Measurements from ENCODE around the gene MAN2A1. TPM values are rescaled to one million over a fixed set of nuclear protein-coding genes. Genes with fewer than 3 reads are reported as not detected.
A peak's percentile ranks its signal among the peaks of the same experiment; 100 is the strongest.

The MAN2A1 gene
- total and polyA plus RNA-seq, 7 experiments from 2014 or later: 24.9 to 107 (median 56.4) TPM

DNA sequence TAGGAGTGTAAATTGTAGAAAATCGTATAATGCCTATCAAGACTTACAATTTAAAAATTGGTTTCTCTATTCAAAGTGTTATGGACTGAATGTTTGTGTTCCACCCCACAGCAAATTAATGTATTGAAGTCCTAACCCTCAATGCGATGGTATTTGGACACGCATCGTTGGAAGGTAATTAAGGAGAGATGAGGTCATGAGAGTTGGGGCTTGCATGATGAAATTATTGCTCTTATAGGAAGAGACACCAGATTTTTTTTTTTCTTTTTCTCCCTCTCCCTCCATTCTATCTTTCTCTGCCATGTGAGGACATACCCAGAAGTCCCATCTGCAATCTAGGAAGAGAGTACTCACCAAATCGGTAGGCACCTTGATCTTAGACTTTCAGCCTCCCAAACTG is 189.2 kb downstream of the MAN2A1 start:
- no peak for ATAC-seq
- ChIA-PET CTCF (no interaction called here), POLR2A (interaction anchor here (0.6 kb wide), 1 partner anchor 25 kb away, joined by 3 read pairs; no protein-coding TSS in a partner anchor)
- Histone ChIP-seq H3K36me3 (ENCODE audit: control insufficient read depth in 2 of 3, insufficient read depth in 3 of 3, low read length in 3 of 3) (no peaks in the 10 kb centered on the region), H3K9me3 (ENCODE audit: control insufficient read depth in 2 of 3, low read length in 3 of 3) (no peaks in the 10 kb centered on the region), H3K27me3 (ENCODE audit: control insufficient read depth in 2 of 2, insufficient read depth in 2 of 2, low read length in 2 of 2) (no peaks in the 10 kb centered on the region), H3K27ac (ENCODE audit: low read depth, low read length) (no peak overlapping the region), H3K4me3 (ENCODE audit: low read length) (no peak overlapping the region), H3K4me1 (ENCODE audit: control insufficient read depth in 2 of 2, insufficient read depth in 2 of 2, low read length in 2 of 2) (peaks cover 0 to 26% of the 10 kb centered on the region in 2 donors)
- Mint-ChIP-seq H3K27ac (peak overlapping the region in 1 of 9 donors; percentile 3), H3K4me3 (no peak overlapping the region), H3K4me1 (peaks cover 17 to 64% (median 51%) of the 10 kb centered on the region in 7 donors), H3K9me3 (peaks cover 0 to 8% (median 0%) of the 10 kb centered on the region in 11 donors), H3K27me3 (no peaks in the 10 kb centered on the region), H3K36me3 (peaks cover 0 to 4% (median 0%) of the 10 kb centered on the region in 5 donors)
- intact Hi-C loops (cut with micrococcal nuclease): no loop called here
- no peak for DNase-seq

DNA sequence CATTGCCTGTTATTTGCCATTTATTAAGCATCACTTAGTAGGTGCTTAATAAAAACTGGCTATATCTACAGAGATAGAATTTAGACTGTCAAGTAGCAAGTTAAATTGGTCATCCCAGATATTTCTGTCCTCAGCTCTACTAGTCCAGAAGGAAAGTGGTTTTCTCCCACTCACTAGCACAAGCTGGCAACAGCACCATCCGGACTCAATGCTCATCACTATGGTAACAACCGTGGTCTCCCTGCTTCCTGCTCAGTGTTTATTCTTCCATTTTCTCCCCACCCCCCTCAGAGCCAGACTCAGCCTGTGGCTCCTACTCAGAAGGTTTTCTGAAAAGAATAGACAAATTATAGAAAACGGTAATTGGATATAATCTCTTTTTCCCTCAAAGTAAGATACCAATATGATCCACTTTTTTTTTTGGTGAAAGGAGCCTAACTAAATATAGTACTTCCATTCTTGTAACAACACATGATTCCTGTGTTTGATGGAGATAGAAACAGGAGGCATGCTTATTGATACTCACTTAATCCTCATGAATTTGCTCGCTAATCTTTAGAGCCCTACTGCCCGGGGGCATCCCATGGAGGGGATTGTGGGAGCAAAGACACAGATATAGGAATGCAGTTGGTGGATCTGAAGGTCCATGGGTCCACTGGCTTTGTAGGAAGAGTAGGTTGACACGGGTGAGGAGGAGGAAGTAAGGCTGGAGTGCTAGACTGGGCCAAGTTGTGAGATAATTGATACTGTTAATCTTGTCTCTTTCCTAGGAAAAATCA is 191.4 kb downstream of the MAN2A1 start:
- peaks cover 0 to 1% (median 0%) of the 10 kb centered on the region in 5 donors for H3K36me3 Mint-ChIP-seq
- ATAC-seq (no peak), DNase-seq (peak in 1 of 9 donors; percentile 19)
- H3K27ac ChIP-seq (ENCODE audit: low read depth, low read length): no peak overlapping the region
- H3K27me3 Mint-ChIP-seq: no peaks in the 10 kb centered on the region
- H3K4me3 Mint-ChIP-seq: no peak overlapping the region
- peaks cover 0 to 8% (median 0%) of the 10 kb centered on the region in 11 donors for H3K9me3 Mint-ChIP-seq
- H3K4me1 ChIP-seq (ENCODE audit: control insufficient read depth in 2 of 2, insufficient read depth in 2 of 2, low read length in 2 of 2): peaks cover 0 to 20% of the 10 kb centered on the region in 2 donors
- no peak overlapping the region for H3K4me3 ChIP-seq (ENCODE audit: low read length)
- CTCF ChIA-PET: interaction anchor here (0.6 kb wide), 1 partner anchor 50 kb away, joined by 5 read pairs; no protein-coding TSS in a partner anchor
- POLR2A ChIA-PET: interaction anchor here (1.0 kb wide), 1 partner anchor 20 kb away, joined by 3 read pairs; no protein-coding TSS in a partner anchor
- intact Hi-C loops (cut with micrococcal nuclease): loop anchor here in 1 of 2 donors (2.0 kb wide), 1 partner anchor 16 kb away; no protein-coding TSS in a partner anchor
- H3K9me3 ChIP-seq (ENCODE audit: control insufficient read depth in 2 of 3, low read length in 3 of 3): no peaks in the 10 kb centered on the region
- peak overlapping the region in 1 of 9 donors; percentile 5 for H3K27ac Mint-ChIP-seq
- no peaks in the 10 kb centered on the region for H3K36me3 ChIP-seq (ENCODE audit: control insufficient read depth in 2 of 3, insufficient read depth in 3 of 3, low read length in 3 of 3)
- H3K4me1 Mint-ChIP-seq: peaks cover 11 to 42% (median 31%) of the 10 kb centered on the region in 7 donors
- no peaks in the 10 kb centered on the region for H3K27me3 ChIP-seq (ENCODE audit: control insufficient read depth in 2 of 2, insufficient read depth in 2 of 2, low read length in 2 of 2)

DNA sequence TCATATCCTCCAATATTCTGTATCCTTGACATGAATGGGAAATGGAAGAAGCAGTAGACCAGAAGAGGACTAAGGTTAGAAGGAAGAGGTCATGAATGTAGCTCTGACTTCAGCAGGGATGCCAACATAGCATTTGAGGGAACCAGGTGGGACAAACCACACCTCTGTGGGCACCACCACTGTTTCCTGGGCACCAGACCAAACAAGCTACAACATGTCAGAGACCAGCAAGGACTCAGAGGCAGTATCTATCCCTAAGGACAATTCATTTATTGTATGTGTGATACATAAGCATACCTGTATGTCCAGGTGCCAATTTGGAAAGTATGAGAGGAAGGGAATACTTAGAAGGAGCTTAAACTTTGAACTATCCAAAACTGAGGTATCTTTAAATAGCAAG is 192.8 kb downstream of the MAN2A1 start:
- ATAC-seq (no peak), DNase-seq (no peak)
- H3K27ac Mint-ChIP-seq: peak overlapping the region in 1 of 9 donors; percentile 19
- H3K4me1 Mint-ChIP-seq: peaks cover 5 to 28% (median 22%) of the 10 kb centered on the region in 7 donors
- intact Hi-C loops (cut with micrococcal nuclease): no loop called here
- H3K4me3 Mint-ChIP-seq: peak overlapping the region in 1 of 10 donors; percentile 30
- ChIA-PET CTCF (no interaction called here), POLR2A (interaction anchor here (0.6 to 0.9 kb wide), 3 partner anchors 25 to 38 kb away, joined by 3 to 5 read pairs (median 3); no protein-coding TSS in a partner anchor)
- Histone ChIP-seq H3K4me3 (ENCODE audit: low read length) (no peak overlapping the region), H3K27me3 (ENCODE audit: control insufficient read depth in 2 of 2, insufficient read depth in 2 of 2, low read length in 2 of 2) (no peaks in the 10 kb centered on the region), H3K36me3 (ENCODE audit: control insufficient read depth in 2 of 3, insufficient read depth in 3 of 3, low read length in 3 of 3) (no peaks in the 10 kb centered on the region), H3K4me1 (ENCODE audit: control insufficient read depth in 2 of 2, insufficient read depth in 2 of 2, low read length in 2 of 2) (peaks cover 0 to 8% of the 10 kb centered on the region in 2 donors), H3K9me3 (ENCODE audit: control insufficient read depth in 2 of 3, low read length in 3 of 3) (no peaks in the 10 kb centered on the region), H3K27ac (ENCODE audit: low read depth, low read length) (no peak overlapping the region)
- no peaks in the 10 kb centered on the region for H3K36me3 Mint-ChIP-seq
- no peaks in the 10 kb centered on the region for H3K27me3 Mint-ChIP-seq
- H3K9me3 Mint-ChIP-seq: peaks cover 0 to 8% (median 0%) of the 10 kb centered on the region in 11 donors

DNA sequence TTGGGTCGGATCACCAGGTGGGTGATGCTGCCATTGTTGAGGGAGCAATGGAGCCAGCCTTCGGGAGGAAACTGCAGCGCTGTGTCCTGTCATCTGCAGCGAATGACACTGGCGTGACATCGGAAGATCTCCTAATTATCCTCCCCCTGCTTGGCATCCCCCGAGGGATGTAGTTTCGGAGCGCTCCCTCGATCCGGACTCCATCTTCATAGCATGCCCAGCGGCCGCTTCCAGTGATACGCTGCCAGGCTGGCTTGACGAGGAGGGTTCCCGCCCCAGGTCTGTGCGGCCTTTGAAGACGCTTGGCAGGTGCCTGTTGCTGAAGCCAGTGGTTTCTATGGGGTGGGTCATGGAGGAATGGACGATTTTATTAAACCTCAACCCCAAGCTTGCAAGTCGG is 194.9 kb downstream of the MAN2A1 start:
- Mint-ChIP-seq H3K27me3 (no peaks in the 10 kb centered on the region), H3K4me3 (no peak overlapping the region), H3K4me1 (peaks cover 6 to 44% (median 33%) of the 10 kb centered on the region in 7 donors), H3K9me3 (peaks cover 0 to 8% (median 0%) of the 10 kb centered on the region in 11 donors), H3K36me3 (no peaks in the 10 kb centered on the region), H3K27ac (no peak overlapping the region)
- ChIA-PET POLR2A (interaction anchor here (0.7 kb wide), 1 partner anchor 36 kb away, joined by 3 read pairs; no protein-coding TSS in a partner anchor), CTCF (no interaction called here)
- Histone ChIP-seq H3K4me1 (ENCODE audit: control insufficient read depth in 2 of 2, insufficient read depth in 2 of 2, low read length in 2 of 2) (peaks cover 0 to 8% of the 10 kb centered on the region in 2 donors), H3K9me3 (ENCODE audit: control insufficient read depth in 2 of 3, low read length in 3 of 3) (no peaks in the 10 kb centered on the region), H3K36me3 (ENCODE audit: control insufficient read depth in 2 of 3, insufficient read depth in 3 of 3, low read length in 3 of 3) (no peaks in the 10 kb centered on the region), H3K4me3 (ENCODE audit: low read length) (no peak overlapping the region), H3K27ac (ENCODE audit: low read depth, low read length) (no peak overlapping the region), H3K27me3 (ENCODE audit: control insufficient read depth in 2 of 2, insufficient read depth in 2 of 2, low read length in 2 of 2) (no peaks in the 10 kb centered on the region)
- ATAC-seq (no peak), DNase-seq (no peak)
- intact Hi-C loops (cut with micrococcal nuclease): no loop called here

DNA sequence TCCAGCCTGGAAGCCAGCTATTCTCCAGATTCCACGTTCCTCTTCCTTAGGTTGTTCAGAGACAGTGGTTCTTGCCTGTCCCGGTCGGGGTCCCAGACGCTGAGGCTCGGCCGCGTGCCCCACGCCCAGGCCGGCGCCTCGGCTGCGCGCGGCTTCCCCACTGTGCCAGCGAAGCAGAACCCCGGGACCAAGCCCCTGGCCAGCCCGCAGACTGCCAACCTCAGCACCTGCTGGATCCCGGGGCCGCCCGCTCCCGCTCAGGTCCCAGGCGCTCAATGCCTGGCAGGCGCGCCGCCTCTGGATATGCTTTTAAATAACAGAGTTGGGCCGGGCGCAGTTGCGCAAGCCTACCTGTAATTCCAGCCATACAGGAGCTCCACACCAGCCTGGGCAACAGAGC is 195.5 kb downstream of the MAN2A1 start:
- Mint-ChIP-seq H3K27ac (no peak overlapping the region), H3K36me3 (no peaks in the 10 kb centered on the region), H3K4me3 (no peak overlapping the region), H3K9me3 (peaks cover 0 to 8% (median 0%) of the 10 kb centered on the region in 11 donors), H3K4me1 (peaks cover 6 to 46% (median 33%) of the 10 kb centered on the region in 7 donors), H3K27me3 (no peaks in the 10 kb centered on the region)
- H3K9me3 ChIP-seq (ENCODE audit: control insufficient read depth in 2 of 3, low read length in 3 of 3): no peaks in the 10 kb centered on the region
- no peaks in the 10 kb centered on the region for H3K36me3 ChIP-seq (ENCODE audit: control insufficient read depth in 2 of 3, insufficient read depth in 3 of 3, low read length in 3 of 3)
- intact Hi-C loops (cut with micrococcal nuclease): no loop called here
- no peak overlapping the region for H3K4me3 ChIP-seq (ENCODE audit: low read length)
- ChIA-PET POLR2A (interaction anchor here (0.7 kb wide), 1 partner anchor 36 kb away, joined by 3 read pairs; no protein-coding TSS in a partner anchor), CTCF (no interaction called here)
- H3K4me1 ChIP-seq (ENCODE audit: control insufficient read depth in 2 of 2, insufficient read depth in 2 of 2, low read length in 2 of 2): peaks cover 0 to 8% of the 10 kb centered on the region in 2 donors
- no peak for ATAC-seq
- H3K27ac ChIP-seq (ENCODE audit: low read depth, low read length): no peak overlapping the region
- no peaks in the 10 kb centered on the region for H3K27me3 ChIP-seq (ENCODE audit: control insufficient read depth in 2 of 2, insufficient read depth in 2 of 2, low read length in 2 of 2)
- DNase-seq: no peak

DNA sequence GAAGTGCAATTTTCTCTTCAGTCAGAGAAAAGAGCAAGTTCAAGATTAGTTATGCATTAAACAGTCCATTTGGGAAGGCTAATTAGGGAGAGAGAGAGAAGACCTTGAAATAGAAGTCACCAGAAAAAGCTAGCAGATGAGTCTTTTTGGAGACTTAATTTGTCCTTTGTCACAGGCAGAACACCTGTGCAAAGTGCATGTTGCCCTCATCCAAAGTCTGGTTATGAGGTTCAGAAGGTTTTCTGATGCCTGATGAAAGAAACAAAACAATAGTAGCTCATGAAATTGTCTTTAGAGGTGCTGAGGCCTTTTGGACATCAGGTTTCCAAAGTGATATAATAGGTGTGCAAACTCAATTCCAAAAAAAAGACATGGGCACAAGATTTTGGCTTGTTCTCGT is 199.3 kb downstream of the MAN2A1 start:
- no peak overlapping the region for H3K4me3 ChIP-seq (ENCODE audit: low read length)
- Mint-ChIP-seq H3K4me3 (no peak overlapping the region), H3K27ac (peak overlapping the region in 3 of 9 donors; percentile 22 to 60 (median 58)), H3K27me3 (no peaks in the 10 kb centered on the region), H3K9me3 (peaks cover 0 to 8% (median 3%) of the 10 kb centered on the region in 11 donors), H3K4me1 (peaks cover 0 to 23% (median 15%) of the 10 kb centered on the region in 7 donors), H3K36me3 (peaks cover 0 to 4% (median 2%) of the 10 kb centered on the region in 5 donors)
- no peaks in the 10 kb centered on the region for H3K9me3 ChIP-seq (ENCODE audit: control insufficient read depth in 2 of 3, low read length in 3 of 3)
- no peaks in the 10 kb centered on the region for H3K4me1 ChIP-seq (ENCODE audit: control insufficient read depth in 2 of 2, insufficient read depth in 2 of 2, low read length in 2 of 2)
- H3K36me3 ChIP-seq (ENCODE audit: control insufficient read depth in 2 of 3, insufficient read depth in 3 of 3, low read length in 3 of 3): no peaks in the 10 kb centered on the region
- H3K27me3 ChIP-seq (ENCODE audit: control insufficient read depth in 2 of 2, insufficient read depth in 2 of 2, low read length in 2 of 2): no peaks in the 10 kb centered on the region
- no peak overlapping the region for H3K27ac ChIP-seq (ENCODE audit: low read depth, low read length)
- intact Hi-C loops (cut with micrococcal nuclease): no loop called here
- no peak for DNase-seq
- ATAC-seq: no peak
- CTCF ChIA-PET: no interaction called here
- POLR2A ChIA-PET: interaction anchor here (0.7 kb wide), 1 partner anchor 12 kb away, joined by 3 read pairs; no protein-coding TSS in a partner anchor

All from naive thymus-derived CD4-positive, alpha-beta T cell (primary cell).